Measurements from ENCODE around the gene PDE3A.
A peak's percentile ranks its signal among the peaks of the same experiment; 100 is the strongest.
"Not testable (repeated sequence)": the region's sequence is repeated elsewhere in the genome, so short reads cannot be mapped to it uniquely, and the experiment has no call there.

Gene PDE3A

GRCh38 chr12:20596061-20596460 is 227.7 kb downstream of the PDE3A start:
- Histone ChIP-seq H3K27ac (no peak overlapping the region), H3K4me3 (no peak overlapping the region)
- no peak for DNase-seq (ENCODE audit: low spot score)
- no peak for TF ChIP-seq CTCF (IDR thresholded peaks at IDR 0.05)

GRCh38 chr12:20599757-20600156 is 231.4 kb downstream of the PDE3A start:
- no peak for DNase-seq (ENCODE audit: low spot score)
- Histone ChIP-seq H3K27ac (peak overlapping the region in 1 of 2 donors; percentile 12), H3K4me3 (no peak overlapping the region)
- no peak for TF ChIP-seq CTCF (IDR thresholded peaks at IDR 0.05)

GRCh38 chr12:20601668-20602280 is 233.4 kb downstream of the PDE3A start:
- no peak for DNase-seq (ENCODE audit: low spot score)
- H3K4me3 ChIP-seq: no peak overlapping the region
- peak overlapping the region; percentile 64 to 82 for H3K27ac ChIP-seq
- no peak for TF ChIP-seq CTCF (IDR thresholded peaks at IDR 0.05)

- Histone ChIP-seq H3K27ac (peak overlapping the region; percentile 64 to 82), H3K4me3 (peak overlapping the region; percentile 16)
- no peak for TF ChIP-seq CTCF (IDR thresholded peaks at IDR 0.05)
- DNase-seq (ENCODE audit: low spot score): no peak
Observed at GRCh38 chr12:20602641-20603391, 234.5 kb downstream of the PDE3A start.

GRCh38 chr12:20604408-20605067 is 236.2 kb downstream of the PDE3A start:
- no peak for DNase-seq (ENCODE audit: low spot score)
- H3K4me3 ChIP-seq: no peak overlapping the region
- no peak for TF ChIP-seq CTCF (IDR thresholded peaks at IDR 0.05)
- peak overlapping the region in 1 of 2 donors; percentile 6 for H3K27ac ChIP-seq

- H3K4me3 ChIP-seq; DNase-seq (ENCODE audit: low spot score); H3K27ac ChIP-seq: not testable (repeated sequence)
Observed at GRCh38 chr12:20615020-20615419, 246.7 kb downstream of the PDE3A start.

- TF ChIP-seq CTCF (IDR thresholded peaks at IDR 0.05): no peak
- no peak for DNase-seq (ENCODE audit: low spot score)
- Histone ChIP-seq H3K4me3 (no peak overlapping the region), H3K27ac (no peak overlapping the region)
Observed at GRCh38 chr12:20616093-20616492, 247.8 kb downstream of the PDE3A start.

All from coronary artery (tissue), 2 donors.